ENCODE measurements around the gene STK33.

STK33 gene

GRCh38 chr11:8636127-8636526, 42.1 kb upstream of the STK33 start:
- TF ChIP-seq, protein P1, sequence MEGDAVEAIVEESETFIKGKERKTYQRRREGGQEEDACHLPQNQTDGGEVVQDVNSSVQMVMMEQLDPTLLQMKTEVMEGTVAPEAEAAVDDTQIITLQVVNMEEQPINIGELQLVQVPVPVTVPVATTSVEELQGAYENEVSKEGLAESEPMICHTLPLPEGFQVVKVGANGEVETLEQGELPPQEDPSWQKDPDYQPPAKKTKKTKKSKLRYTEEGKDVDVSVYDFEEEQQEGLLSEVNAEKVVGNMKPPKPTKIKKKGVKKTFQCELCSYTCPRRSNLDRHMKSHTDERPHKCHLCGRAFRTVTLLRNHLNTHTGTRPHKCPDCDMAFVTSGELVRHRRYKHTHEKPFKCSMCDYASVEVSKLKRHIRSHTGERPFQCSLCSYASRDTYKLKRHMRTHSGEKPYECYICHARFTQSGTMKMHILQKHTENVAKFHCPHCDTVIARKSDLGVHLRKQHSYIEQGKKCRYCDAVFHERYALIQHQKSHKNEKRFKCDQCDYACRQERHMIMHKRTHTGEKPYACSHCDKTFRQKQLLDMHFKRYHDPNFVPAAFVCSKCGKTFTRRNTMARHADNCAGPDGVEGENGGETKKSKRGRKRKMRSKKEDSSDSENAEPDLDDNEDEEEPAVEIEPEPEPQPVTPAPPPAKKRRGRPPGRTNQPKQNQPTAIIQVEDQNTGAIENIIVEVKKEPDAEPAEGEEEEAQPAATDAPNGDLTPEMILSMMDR (IDR thresholded peaks at IDR 0.05; ENCODE audit: low read depth, low read length): no peak
- no peak for DNase-seq (ENCODE audit: low read depth, low spot score)
- H3K4me3 ChIP-seq (ENCODE audit: low read depth, low read length): no peak overlapping the region
- in situ Hi-C loops (cut with HindIII; ENCODE audit: low sequenced_read_pairs): no loop called here

DNA sequence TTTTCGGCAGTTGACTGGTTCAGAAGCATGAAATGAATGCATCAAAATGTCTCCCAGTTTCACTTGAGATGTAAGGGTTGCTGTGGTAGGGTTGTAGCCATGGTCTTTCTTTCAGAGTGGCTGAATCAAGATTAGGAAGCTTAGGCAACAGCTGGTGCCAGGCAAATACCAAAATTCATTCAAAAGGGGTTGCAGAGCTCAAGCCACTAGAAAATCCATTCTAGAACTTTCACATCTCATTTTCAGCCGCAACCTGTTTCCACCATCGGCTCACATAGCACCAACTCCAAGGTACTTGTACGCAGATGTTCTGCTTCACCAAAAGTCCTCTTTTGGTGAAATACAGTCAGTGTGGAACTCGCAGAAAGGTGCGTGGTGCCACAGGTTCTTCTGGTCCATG, 40.5 kb upstream of the STK33 start:
- TF ChIP-seq, protein P1 (IDR thresholded peaks at IDR 0.05; ENCODE audit: low read depth, low read length): no peak
- in situ Hi-C loops (cut with HindIII; ENCODE audit: low sequenced_read_pairs): no loop called here

DNA sequence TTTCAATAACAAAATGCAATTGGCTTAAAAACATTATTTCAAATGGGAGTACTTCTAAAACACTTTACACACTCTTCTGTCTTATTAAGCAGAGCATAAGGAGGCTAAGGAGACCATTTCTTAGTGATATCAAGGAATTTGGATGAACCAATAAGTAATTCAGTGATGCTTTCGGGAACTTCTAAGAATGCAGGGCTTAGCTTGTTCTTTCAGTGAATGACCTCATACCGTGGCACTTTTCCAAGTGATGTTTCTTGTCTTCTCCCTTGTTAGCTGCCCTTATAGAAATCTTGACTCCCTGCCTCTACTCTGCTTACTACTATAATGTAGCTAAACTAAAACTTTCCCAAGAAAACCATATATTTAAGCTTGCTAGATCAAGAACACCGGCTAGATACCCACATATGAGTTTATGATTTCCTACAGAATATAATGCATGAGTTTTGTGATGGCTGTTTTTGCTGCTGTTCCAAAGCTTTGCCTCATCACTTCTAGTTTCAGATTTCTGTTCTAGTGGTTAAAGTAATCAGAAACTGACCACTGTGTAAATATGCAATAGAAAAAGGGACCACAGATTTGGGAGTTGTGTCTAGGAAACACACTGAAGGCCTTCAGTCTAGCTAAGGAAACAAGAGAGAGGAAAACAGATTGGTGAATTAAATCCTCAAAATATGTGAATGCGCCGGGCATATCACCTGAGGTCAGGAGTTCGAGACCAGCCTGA, 37.5 kb upstream of the STK33 start:
- TF ChIP-seq, protein P1 (IDR thresholded peaks at IDR 0.05; ENCODE audit: low read depth, low read length): no peak
- DNase-seq (ENCODE audit: low read depth, low spot score): peak; percentile 87
- no peak overlapping the region for H3K4me3 ChIP-seq (ENCODE audit: low read depth, low read length)
- in situ Hi-C loops (cut with HindIII; ENCODE audit: low sequenced_read_pairs): no loop called here

More for the DNA sequence above, 40.5 kb upstream of the STK33 start:
- H3K4me3 ChIP-seq (ENCODE audit: low read depth, low read length): no peak overlapping the region
- no peak for DNase-seq (ENCODE audit: low read depth, low spot score)

GRCh38 chr11:8624698-8625097, 30.7 kb upstream of the STK33 start:
- no peak overlapping the region for H3K4me3 ChIP-seq (ENCODE audit: low read depth, low read length)
- DNase-seq (ENCODE audit: low read depth, low spot score): no peak
- TF ChIP-seq, protein P1 (IDR thresholded peaks at IDR 0.05; ENCODE audit: low read depth, low read length): no peak
- in situ Hi-C loops (cut with HindIII; ENCODE audit: low sequenced_read_pairs): no loop called here

DNA sequence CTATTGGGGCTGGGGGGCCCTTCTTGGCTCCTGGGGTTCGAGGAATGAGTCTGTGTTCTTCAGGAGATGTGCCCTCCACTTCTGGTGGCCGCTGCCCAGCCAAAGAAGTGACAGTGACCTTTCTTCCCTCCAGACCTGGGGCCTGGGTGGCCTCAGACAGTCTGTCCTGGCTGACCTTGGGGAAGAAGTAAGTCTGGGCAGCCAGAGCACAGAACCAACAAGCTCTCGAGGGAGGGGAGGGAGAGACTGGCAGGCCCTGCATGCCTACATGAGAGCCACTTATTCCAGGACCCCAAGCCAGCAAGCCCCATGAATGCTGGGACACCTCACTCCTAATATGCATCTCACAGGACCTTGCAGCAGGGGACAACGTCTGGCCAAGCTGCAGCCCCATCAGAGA, 27.1 kb upstream of the STK33 start:
- H3K4me3 ChIP-seq (ENCODE audit: low read depth, low read length): no peak overlapping the region
- no peak for DNase-seq (ENCODE audit: low read depth, low spot score)
- in situ Hi-C loops (cut with HindIII; ENCODE audit: low sequenced_read_pairs): no loop called here
- TF ChIP-seq, protein P1 (IDR thresholded peaks at IDR 0.05; ENCODE audit: low read depth, low read length): no peak

GRCh38 chr11:8617063-8617462, 23.0 kb upstream of the STK33 start:
- in situ Hi-C loops (cut with HindIII; ENCODE audit: low sequenced_read_pairs): no loop called here
- TF ChIP-seq, protein P1 (IDR thresholded peaks at IDR 0.05; ENCODE audit: low read depth, low read length): no peak
- no peak for DNase-seq (ENCODE audit: low read depth, low spot score)
- no peak overlapping the region for H3K4me3 ChIP-seq (ENCODE audit: low read depth, low read length)

Measured in astrocyte of the spinal cord (primary cell).